Measurements from ENCODE around the gene TNS1. TPM values are rescaled to one million over a fixed set of nuclear protein-coding genes. Genes with fewer than 3 reads are reported as not detected.

Gene TNS1
- total RNA-seq, 1 donor from 2014 or later = 14.5 TPM

GRCh38 chr2:217993138-217993537, 9.7 kb downstream of the TNS1 start:
- peaks cover 3% of the 10 kb centered on the region for H3K27me3 Mint-ChIP-seq (ENCODE audit: low read depth)
- no peaks in the 10 kb centered on the region for H3K36me3 Mint-ChIP-seq (ENCODE audit: low read depth)
- DNase-seq (ENCODE audit: low read depth, low spot score) = no peak
- H3K4me3 Mint-ChIP-seq = no peak overlapping the region
- peaks cover 32% of the 10 kb centered on the region for H3K4me1 Mint-ChIP-seq
- no peak for TF ChIP-seq CTCF (conservative IDR thresholded peaks at IDR 0.05)
- H3K9me3 Mint-ChIP-seq = no peaks in the 10 kb centered on the region
- H3K27ac Mint-ChIP-seq (ENCODE audit: unreplicated experiment) = no peak overlapping the region

- no peak for TF ChIP-seq CTCF (conservative IDR thresholded peaks at IDR 0.05)
These were observed 10.7 kb downstream of the TNS1 start for GRCh38 chr2:217992061-217992460.

GRCh38 chr2:217990791-217991465, 11.9 kb downstream of the TNS1 start:
- H3K9me3 Mint-ChIP-seq = no peaks in the 10 kb centered on the region
- TF ChIP-seq CTCF (conservative IDR thresholded peaks at IDR 0.05) = no peak
- H3K27ac Mint-ChIP-seq (ENCODE audit: unreplicated experiment) = no peak overlapping the region
- no peaks in the 10 kb centered on the region for H3K36me3 Mint-ChIP-seq (ENCODE audit: low read depth)
- peaks cover 3% of the 10 kb centered on the region for H3K27me3 Mint-ChIP-seq (ENCODE audit: low read depth)
- DNase-seq (ENCODE audit: low read depth, low spot score) = no peak
- peaks cover 27% of the 10 kb centered on the region for H3K4me1 Mint-ChIP-seq
- H3K4me3 Mint-ChIP-seq = no peak overlapping the region

More at GRCh38 chr2:217992061-217992460, 10.7 kb downstream of the TNS1 start:
- Mint-ChIP-seq H3K4me3 (no peak overlapping the region), H3K9me3 (no peaks in the 10 kb centered on the region), H3K36me3 (ENCODE audit: low read depth) (no peaks in the 10 kb centered on the region), H3K27me3 (ENCODE audit: low read depth) (peaks cover 3% of the 10 kb centered on the region), H3K4me1 (peaks cover 29% of the 10 kb centered on the region), H3K27ac (ENCODE audit: unreplicated experiment) (no peak overlapping the region)
- DNase-seq (ENCODE audit: low read depth, low spot score) = no peak

GRCh38 chr2:217990389-217990788, 12.4 kb downstream of the TNS1 start:
- no peak overlapping the region for H3K4me3 Mint-ChIP-seq
- no peak for TF ChIP-seq CTCF (conservative IDR thresholded peaks at IDR 0.05)
- no peak for DNase-seq (ENCODE audit: low read depth, low spot score)
- H3K27ac Mint-ChIP-seq (ENCODE audit: unreplicated experiment) = no peak overlapping the region
- no peaks in the 10 kb centered on the region for H3K9me3 Mint-ChIP-seq
- H3K27me3 Mint-ChIP-seq (ENCODE audit: low read depth) = peaks cover 3% of the 10 kb centered on the region
- H3K4me1 Mint-ChIP-seq = peaks cover 26% of the 10 kb centered on the region
- H3K36me3 Mint-ChIP-seq (ENCODE audit: low read depth) = no peaks in the 10 kb centered on the region

- H3K27me3 Mint-ChIP-seq (ENCODE audit: low read depth) = peaks cover 3% of the 10 kb centered on the region
- no peaks in the 10 kb centered on the region for H3K36me3 Mint-ChIP-seq (ENCODE audit: low read depth)
- peak overlapping the region; percentile 1 for H3K27ac Mint-ChIP-seq (ENCODE audit: unreplicated experiment)
- no peak for TF ChIP-seq CTCF (conservative IDR thresholded peaks at IDR 0.05)
- H3K4me1 Mint-ChIP-seq = peaks cover 17% of the 10 kb centered on the region
- H3K9me3 Mint-ChIP-seq = no peaks in the 10 kb centered on the region
- no peak for DNase-seq (ENCODE audit: low read depth, low spot score)
- no peak overlapping the region for H3K4me3 Mint-ChIP-seq
These were observed 13.4 kb downstream of the TNS1 start for GRCh38 chr2:217989221-217989948.

All from neural crest cell (in vitro differentiated cells).